SU-DHL-6 (cell line): ENCODE measurements around the gene SH3PXD2A.

Experiments
- H2AFZ ChIP-seq: fragments of 200-600 bp; sonication (generic); 2 replicates; pipeline ENCODE4 v1.6.1; 2014; ENCODE audit warnings: low read depth, mild to moderate bottlenecking, moderate library complexity, mixed read lengths, antibody characterized with exemption, low read length; ENCODE audit not compliant: severe bottlenecking
- H3F3A ChIP-seq: fragments of 200-600 bp; shearing (Covaris generic); 2 replicates; pipeline ENCODE4 v1.6.0; 2016; ENCODE audit warnings: antibody characterized with exemption, mild to moderate bottlenecking; ENCODE audit not compliant: insufficient read depth
- H3K27ac ChIP-seq: fragments of 200-600 bp; sonication (generic); 2 replicates; pipeline ENCODE4 v1.5.1; 2016; ENCODE audit warnings: low read depth, mild to moderate bottlenecking, low read length, moderate library complexity, mixed read lengths
- H3K27me3 ChIP-seq: fragments of 200-600 bp; sonication (generic), shearing (Covaris generic); 2 replicates; pipeline ENCODE4 v1.6.0; 2014; ENCODE audit warnings: mild to moderate bottlenecking, low read length
- H3K36me3 ChIP-seq: fragments of 200-600 bp; sonication (generic); 2 replicates; pipeline ENCODE4 v1.6.1; 2014; ENCODE audit warnings: mild to moderate bottlenecking, low read length, mixed read lengths
- H3K4me2 ChIP-seq: fragments of 300-600, 200-600 bp; shearing (Covaris generic), sonication (generic); 2 replicates; pipeline ENCODE4 v1.6.0; 2014; ENCODE audit warnings: low read length, low read depth, mild to moderate bottlenecking; ENCODE audit not compliant: poor library complexity, severe bottlenecking
- H3K4me3 ChIP-seq: fragments of 200-600 bp; sonication (generic); 2 replicates; pipeline ENCODE4 v1.5.1; 2014; ENCODE audit warnings: antibody characterized with exemption, low read length, mild to moderate bottlenecking, mixed read lengths; ENCODE audit not compliant: insufficient read depth, poor library complexity, severe bottlenecking
- H3K79me2 ChIP-seq: fragments of 200-600 bp; sonication (generic); 2 replicates; pipeline ENCODE4 v1.6.1; 2014; ENCODE audit warnings: mild to moderate bottlenecking, low read length, moderate library complexity; ENCODE audit not compliant: insufficient read depth
- H3K9ac ChIP-seq: fragments of 200-600 bp; sonication (generic); 2 replicates; pipeline ENCODE4 v1.7.0; 2014; ENCODE audit warnings: mild to moderate bottlenecking, low read length
- H3K9me2 ChIP-seq: fragments of 200-600 bp; sonication (generic); replicated peaks from 2 replicates; pipeline ENCODE4 v1.6.1; 2014; ENCODE audit warnings: low read length; ENCODE audit not compliant: insufficient read depth
- H3K9me3 ChIP-seq: fragments of 200-600 bp; sonication (generic); 2 replicates; pipeline ENCODE4 v1.6.1; 2014; ENCODE audit warnings: low read length, mixed read lengths; ENCODE audit not compliant: insufficient read depth
- H4K20me1 ChIP-seq: fragments of 200-600 bp; sonication (generic); 2 replicates; pipeline ENCODE4 v1.6.1; 2014; ENCODE audit warnings: low read depth, mild to moderate bottlenecking, antibody characterized with exemption, low read length, moderate library complexity, mixed read lengths
- CTCF ChIP-seq: fragments of 200-600 bp; sonication (generic); IDR thresholded peaks from one replicate; pipeline ENCODE4 v1.5.1; 2017; ENCODE audit warnings: antibody characterized with exemption, mild to moderate bottlenecking, low read length, moderate library complexity; ENCODE audit not compliant: insufficient read depth, poor library complexity, severe bottlenecking
- EZH2phosphoT487 ChIP-seq: fragments of 200-600 bp; sonication (generic), shearing (Covaris generic); conservative IDR thresholded peaks from 2 replicates; pipeline ENCODE4 v1.6.1; 2018; ENCODE audit warnings: mild to moderate bottlenecking, antibody characterized with exemption, low read length, moderate library complexity, mixed read lengths

Gene SH3PXD2A

DNA sequence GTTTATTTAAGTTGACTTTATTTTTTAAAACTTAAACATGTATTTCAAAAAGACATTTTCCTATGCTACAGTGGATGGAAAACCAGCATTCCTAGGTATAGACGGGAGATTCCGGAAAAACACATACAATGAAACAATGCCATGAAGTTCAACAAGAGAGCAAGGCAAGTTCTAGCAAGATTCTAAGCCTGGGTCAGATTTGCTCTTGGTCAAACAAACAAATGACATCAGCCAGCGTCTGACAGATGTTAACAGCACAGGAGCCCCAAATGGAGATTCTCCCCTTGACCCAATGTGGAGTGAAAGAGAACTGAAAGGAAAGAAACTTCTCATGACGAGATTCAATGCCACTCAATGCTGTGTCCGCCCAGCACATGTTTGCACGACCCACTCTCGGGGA is 212.0 kb downstream of the SH3PXD2A start:
- H3K79me2 ChIP-seq: no peaks in the 10 kb centered on the region
- H3K36me3 ChIP-seq: no peaks in the 10 kb centered on the region

GRCh38 chr10:103641326-103641725 is 214.1 kb downstream of the SH3PXD2A start:
- no peak for TF ChIP-seq EZH2phosphoT487
- no peak for TF ChIP-seq CTCF
- H3K4me2 ChIP-seq: no peak overlapping the region
- no peak overlapping the region for H2AFZ ChIP-seq
- H3K4me3 ChIP-seq: no peak overlapping the region
- H3K9ac ChIP-seq: no peak overlapping the region
- H3K79me2 ChIP-seq: no peaks in the 10 kb centered on the region
- H4K20me1 ChIP-seq: no peaks in the 10 kb centered on the region
- H3K9me2 ChIP-seq: no peaks in the 10 kb centered on the region
- H3K36me3 ChIP-seq: no peaks in the 10 kb centered on the region
- H3F3A ChIP-seq: no peaks in the 10 kb centered on the region
- no peaks in the 10 kb centered on the region for H3K9me3 ChIP-seq
- H3K27ac ChIP-seq: no peak overlapping the region
- no peaks in the 10 kb centered on the region for H3K27me3 ChIP-seq

More for the DNA sequence above, 212.0 kb downstream of the SH3PXD2A start:
- no peaks in the 10 kb centered on the region for H3K27me3 ChIP-seq
- TF ChIP-seq CTCF (no peak), EZH2phosphoT487 (no peak)
- no peaks in the 10 kb centered on the region for H4K20me1 ChIP-seq
- H3K9me2 ChIP-seq: no peaks in the 10 kb centered on the region
- H3F3A ChIP-seq: no peaks in the 10 kb centered on the region
- H3K9me3 ChIP-seq: no peaks in the 10 kb centered on the region
- H3K4me3 ChIP-seq: no peak overlapping the region
- no peak overlapping the region for H3K27ac ChIP-seq
- no peak overlapping the region for H3K4me2 ChIP-seq
- no peak overlapping the region for H2AFZ ChIP-seq
- no peak overlapping the region for H3K9ac ChIP-seq

GRCh38 chr10:103640436-103641181 is 214.8 kb downstream of the SH3PXD2A start:
- Histone ChIP-seq H3K9ac (no peak overlapping the region), H3K27me3 (no peaks in the 10 kb centered on the region), H2AFZ (no peak overlapping the region), H3K4me3 (no peak overlapping the region), H3F3A (no peaks in the 10 kb centered on the region), H3K4me2 (no peak overlapping the region), H3K36me3 (no peaks in the 10 kb centered on the region), H3K27ac (no peak overlapping the region), H3K9me3 (no peaks in the 10 kb centered on the region), H3K79me2 (no peaks in the 10 kb centered on the region), H4K20me1 (no peaks in the 10 kb centered on the region), H3K9me2 (no peaks in the 10 kb centered on the region)
- TF ChIP-seq EZH2phosphoT487 (no peak), CTCF (no peak)
